Epithelial cell of proximal tubule (primary cell): ENCODE data around the gene EXOC3L1. TPM values are rescaled to one million over a fixed set of nuclear protein-coding genes. Genes with fewer than 3 reads are reported as not detected.

ENCODE experiments used
- DNase-seq: peaks from one replicate; pipeline ENCODE4 v3.0.0-alpha.2; 2011; ENCODE audit warnings: low read depth
- H3K4me3 ChIP-seq: 2 replicates; pipeline ENCODE4 v1.5.1; 2011; ENCODE audit warnings: low read depth, mild to moderate bottlenecking, low read length
- total RNA-seq: library from RNA; depleted of rRNA; stranded (reverse); fragments of >200 nt; gene quantifications from 2 replicates; pipeline ENCODE4 v1.2.3, GENCODE V29; 2015
- TF ChIP-seq, protein P1 (sequence below): conservative IDR thresholded peaks from 2 replicates; pipeline ENCODE4 v1.5.1; 2012; ENCODE audit warnings: low read depth, mild to moderate bottlenecking, low read length

The EXOC3L1 gene
- total RNA-seq, 1 donor from 2014 or later: 1.2 TPM

GRCh38 chr16:67191411-67191994 is 1.6 kb upstream of the EXOC3L1 start:
- peak overlapping the region; percentile 38 for H3K4me3 ChIP-seq
- DNase-seq: no peak
- TF ChIP-seq, protein P1, sequence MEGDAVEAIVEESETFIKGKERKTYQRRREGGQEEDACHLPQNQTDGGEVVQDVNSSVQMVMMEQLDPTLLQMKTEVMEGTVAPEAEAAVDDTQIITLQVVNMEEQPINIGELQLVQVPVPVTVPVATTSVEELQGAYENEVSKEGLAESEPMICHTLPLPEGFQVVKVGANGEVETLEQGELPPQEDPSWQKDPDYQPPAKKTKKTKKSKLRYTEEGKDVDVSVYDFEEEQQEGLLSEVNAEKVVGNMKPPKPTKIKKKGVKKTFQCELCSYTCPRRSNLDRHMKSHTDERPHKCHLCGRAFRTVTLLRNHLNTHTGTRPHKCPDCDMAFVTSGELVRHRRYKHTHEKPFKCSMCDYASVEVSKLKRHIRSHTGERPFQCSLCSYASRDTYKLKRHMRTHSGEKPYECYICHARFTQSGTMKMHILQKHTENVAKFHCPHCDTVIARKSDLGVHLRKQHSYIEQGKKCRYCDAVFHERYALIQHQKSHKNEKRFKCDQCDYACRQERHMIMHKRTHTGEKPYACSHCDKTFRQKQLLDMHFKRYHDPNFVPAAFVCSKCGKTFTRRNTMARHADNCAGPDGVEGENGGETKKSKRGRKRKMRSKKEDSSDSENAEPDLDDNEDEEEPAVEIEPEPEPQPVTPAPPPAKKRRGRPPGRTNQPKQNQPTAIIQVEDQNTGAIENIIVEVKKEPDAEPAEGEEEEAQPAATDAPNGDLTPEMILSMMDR: no peak

GRCh38 chr16:67190448-67191399 is 788 bp upstream of the EXOC3L1 start:
- H3K4me3 ChIP-seq: no peak overlapping the region
- no peak for DNase-seq
- TF ChIP-seq, protein P1: no peak

DNA sequence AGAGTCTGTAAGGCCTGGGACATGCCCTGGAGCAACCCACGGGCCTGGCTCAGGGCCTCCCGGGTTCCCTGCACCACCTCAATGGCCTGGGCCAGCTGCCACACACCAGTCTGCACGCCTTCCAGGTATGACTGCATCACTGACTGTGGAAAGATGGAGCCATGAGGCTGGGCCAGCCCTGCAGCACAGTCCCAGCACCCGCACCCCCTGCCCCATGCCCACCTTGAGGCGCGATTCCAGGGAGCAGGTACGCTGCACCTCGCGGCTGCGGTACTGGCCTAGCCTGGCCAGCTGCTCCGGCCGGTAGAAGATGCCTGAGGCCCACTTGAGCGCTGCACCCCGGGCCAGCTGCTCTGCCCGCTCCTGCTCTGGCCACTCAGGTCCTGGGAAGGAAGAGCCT is 1.1 kb downstream of the EXOC3L1 start:
- no peak overlapping the region for H3K4me3 ChIP-seq
- TF ChIP-seq, protein P1: no peak
- DNase-seq: no peak

DNA sequence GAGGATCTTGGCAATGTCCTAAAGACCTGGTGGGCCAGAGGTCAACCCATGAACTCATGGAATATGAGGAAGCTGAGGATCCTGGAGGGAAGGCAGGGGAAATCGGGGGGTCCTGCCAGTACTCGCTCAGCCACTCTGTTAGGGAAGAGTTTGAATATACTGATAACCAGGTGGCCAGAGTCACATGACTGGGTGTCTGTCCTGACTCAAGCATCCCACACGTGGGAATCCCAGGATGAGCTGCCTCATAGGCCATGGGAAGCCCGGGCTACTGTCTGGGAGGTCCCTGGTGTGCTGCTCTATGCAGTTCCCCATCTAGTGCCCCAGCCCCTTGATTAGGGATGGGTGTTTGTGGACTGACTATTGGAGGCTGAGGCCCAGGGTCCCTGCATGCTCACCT is 1.6 kb downstream of the EXOC3L1 start:
- H3K4me3 ChIP-seq: no peak overlapping the region
- DNase-seq: no peak
- TF ChIP-seq, protein P1: no peak

GRCh38 chr16:67187175-67187890 is 2.6 kb downstream of the EXOC3L1 start:
- DNase-seq: no peak
- TF ChIP-seq, protein P1: no peak
- no peak overlapping the region for H3K4me3 ChIP-seq

DNA sequence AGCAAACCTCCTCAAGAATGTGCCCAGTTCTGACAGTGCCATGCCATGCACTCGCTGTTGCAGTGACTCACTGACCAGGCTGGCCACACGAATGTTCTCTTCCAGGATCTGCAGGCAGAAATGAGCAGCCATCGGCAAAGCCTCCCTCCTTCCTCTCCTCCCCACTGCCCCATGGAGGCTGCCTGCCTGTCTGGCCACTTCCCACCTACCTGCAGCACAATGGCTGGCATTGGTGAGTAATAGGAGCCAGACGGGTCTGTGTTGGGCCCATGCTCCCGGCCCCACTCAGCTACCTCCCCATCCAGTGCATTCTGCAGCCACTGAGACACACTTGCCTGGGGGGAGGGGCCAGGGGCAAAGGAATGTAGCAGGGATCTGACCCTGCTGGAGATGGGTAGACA is 3.4 kb downstream of the EXOC3L1 start:
- no peak overlapping the region for H3K4me3 ChIP-seq
- TF ChIP-seq, protein P1: no peak
- DNase-seq: no peak
